Measurements from ENCODE around the gene SHFL.

- TF ChIP-seq CTCF (IDR thresholded peaks at IDR 0.05; ENCODE audit: low read depth, low read length, poor library complexity, severe bottlenecking) (no peak), EZH2phosphoT487 (IDR thresholded peaks at IDR 0.05; ENCODE audit: borderline replicate concordance, low read length) (no peak)
Observed at GRCh38 chr19:10093295-10094186, 7.4 kb downstream of the SHFL start.

All from DOHH2 (cell line).